SKM-1 treated with dmso at 0.1 percent for 144 hours (cell line): ENCODE results near the gene SLC8A1.

ENCODE experiments used
- DNase-seq: peaks from one replicate; lab custom pipeline; 2025; ENCODE audit not compliant: unreplicated experiment; lab: John Stamatoyannopoulos, UW

Gene SLC8A1

DNA sequence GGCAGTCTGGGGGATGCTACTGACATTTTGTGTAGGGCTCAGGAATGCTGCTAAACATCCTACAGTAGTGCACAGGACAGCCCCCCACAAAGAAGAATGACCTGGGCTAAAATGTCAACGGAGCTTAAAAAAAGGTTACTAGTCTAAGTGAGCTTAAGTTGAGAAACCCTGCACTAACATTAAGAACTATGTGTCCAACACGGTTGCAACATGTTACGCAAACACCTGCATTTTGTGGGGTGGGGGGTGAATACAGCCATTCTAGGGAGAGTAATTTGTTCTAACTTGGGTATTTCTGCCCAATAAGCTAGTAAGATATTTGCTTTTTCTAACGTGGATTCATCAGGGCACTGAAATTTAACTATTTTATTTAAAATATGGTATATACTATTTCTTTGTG lies 57.9 kb downstream of the SLC8A1 start:
- DNase-seq: peak; percentile 75

- DNase-seq: no peak
These were observed 63.7 kb downstream of the SLC8A1 start for GRCh38 chr2:40388161-40388560.

GRCh38 chr2:40386177-40386576 lies 65.7 kb downstream of the SLC8A1 start:
- no peak for DNase-seq

DNA sequence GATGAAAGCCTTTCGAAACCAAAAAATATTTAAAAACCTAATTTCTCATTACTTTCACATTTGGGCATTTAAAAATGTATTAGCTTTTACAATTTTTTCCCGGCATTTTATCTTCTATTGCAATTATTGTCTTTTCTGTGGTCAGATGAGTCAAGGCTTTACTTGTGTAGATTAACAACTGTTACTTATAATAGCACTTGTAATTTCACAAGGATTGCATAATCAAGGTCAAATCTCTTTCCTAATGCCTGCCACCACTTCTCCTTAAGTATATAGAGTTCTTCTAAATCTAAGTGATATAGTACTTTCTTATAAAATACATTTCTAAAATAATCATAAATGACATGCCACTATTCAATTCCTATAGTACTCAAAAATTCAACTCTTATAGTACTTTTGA lies 67.2 kb downstream of the SLC8A1 start:
- peak; percentile 95 for DNase-seq

GRCh38 chr2:40384233-40384632 lies 67.7 kb downstream of the SLC8A1 start:
- peak; percentile 39 for DNase-seq

- no peak for DNase-seq
These were observed 71.2 kb downstream of the SLC8A1 start for GRCh38 chr2:40380721-40381120.

- DNase-seq: no peak
These were observed 71.8 kb downstream of the SLC8A1 start for GRCh38 chr2:40380041-40380440.

- DNase-seq: no peak
These were observed 77.2 kb downstream of the SLC8A1 start for GRCh38 chr2:40374543-40375240.

- DNase-seq: no peak
These were observed 78.8 kb downstream of the SLC8A1 start for GRCh38 chr2:40373111-40373510.

GRCh38 chr2:40372283-40372985 lies 79.5 kb downstream of the SLC8A1 start:
- no peak for DNase-seq

GRCh38 chr2:40371525-40372282 lies 80.2 kb downstream of the SLC8A1 start:
- no peak for DNase-seq

DNA sequence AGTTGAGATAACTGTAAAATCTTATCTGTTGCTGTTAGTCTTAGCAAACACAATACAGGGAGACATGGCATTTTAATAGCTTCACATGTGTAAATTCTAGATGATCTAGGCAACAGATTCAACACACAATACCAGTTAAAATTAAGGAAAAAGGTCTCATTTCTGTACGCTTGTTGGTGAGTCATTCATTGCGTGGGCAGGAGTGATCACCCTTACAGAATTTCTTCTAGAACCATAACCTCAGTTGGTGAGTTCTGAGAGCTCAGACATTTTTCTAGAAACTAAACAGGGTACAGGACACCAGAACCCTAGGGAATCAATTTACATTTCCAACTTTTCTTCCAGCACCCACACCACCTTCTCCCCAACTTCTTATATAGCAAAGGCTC lies 81.9 kb downstream of the SLC8A1 start:
- DNase-seq: no peak

GRCh38 chr2:40369267-40370006 lies 82.5 kb downstream of the SLC8A1 start:
- DNase-seq: no peak

- no peak for DNase-seq
These were observed 84.2 kb downstream of the SLC8A1 start for GRCh38 chr2:40367652-40368051.

GRCh38 chr2:40367032-40367431 lies 84.9 kb downstream of the SLC8A1 start:
- no peak for DNase-seq

GRCh38 chr2:40364151-40364874 lies 87.6 kb downstream of the SLC8A1 start:
- DNase-seq: no peak

DNA sequence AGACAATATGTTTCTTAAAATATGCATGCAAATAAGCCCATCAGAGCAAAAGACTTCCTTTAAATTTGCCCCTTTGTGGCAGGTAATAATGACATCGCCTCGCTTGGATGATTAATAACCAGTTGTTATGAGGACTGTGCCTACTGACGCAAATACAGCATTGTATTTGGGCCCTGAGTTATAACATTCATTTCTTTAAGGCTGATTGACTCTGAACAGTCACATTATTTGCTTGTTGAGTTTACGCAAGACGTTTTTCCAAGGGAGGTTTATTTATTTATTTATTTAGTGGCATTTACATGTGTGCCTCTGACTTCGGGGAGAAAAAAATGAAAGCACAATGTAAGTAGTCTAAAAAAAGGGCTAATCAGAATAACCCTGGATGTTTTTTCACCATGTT lies 88.3 kb downstream of the SLC8A1 start:
- DNase-seq: no peak

DNA sequence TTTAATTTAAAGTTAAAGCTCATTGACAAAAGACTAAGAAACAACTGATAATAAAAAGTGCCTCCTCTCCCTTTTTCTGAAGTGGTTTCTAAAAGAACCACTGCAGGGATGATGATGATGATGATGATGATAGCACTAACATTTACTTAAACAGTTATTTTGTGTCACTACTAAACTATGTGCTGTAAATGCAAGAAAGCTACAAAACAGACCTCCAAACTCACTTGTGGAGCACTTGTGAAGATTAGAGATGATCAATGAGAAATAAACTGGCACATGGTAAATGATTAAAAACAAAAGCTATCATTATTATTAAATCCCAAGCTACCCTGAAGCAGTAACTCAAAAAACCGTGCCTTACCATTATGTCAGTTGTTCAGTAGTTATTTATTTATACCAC lies 88.7 kb downstream of the SLC8A1 start:
- no peak for DNase-seq

- no peak for DNase-seq
These were observed 90.4 kb downstream of the SLC8A1 start for GRCh38 chr2:40361478-40361877.

DNA sequence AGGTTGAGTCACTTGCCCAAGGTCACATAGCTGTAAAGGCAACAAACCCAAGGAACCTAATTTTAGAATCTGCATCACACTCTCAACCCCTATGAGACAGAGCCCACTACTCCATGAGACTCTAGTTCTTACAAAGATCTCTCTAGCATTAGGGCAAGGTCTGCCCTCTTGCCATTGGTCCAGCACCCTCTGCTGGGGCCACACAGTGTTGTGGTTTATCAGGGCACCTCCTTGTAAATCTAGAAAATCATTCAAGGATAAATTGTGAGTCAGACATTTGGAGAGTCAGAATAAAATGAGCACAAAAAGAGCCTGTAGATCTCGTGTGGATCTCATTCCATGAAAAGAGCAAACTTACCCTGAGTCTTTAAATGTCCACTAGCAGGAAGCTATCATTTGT lies 91.2 kb downstream of the SLC8A1 start:
- DNase-seq: no peak

DNA sequence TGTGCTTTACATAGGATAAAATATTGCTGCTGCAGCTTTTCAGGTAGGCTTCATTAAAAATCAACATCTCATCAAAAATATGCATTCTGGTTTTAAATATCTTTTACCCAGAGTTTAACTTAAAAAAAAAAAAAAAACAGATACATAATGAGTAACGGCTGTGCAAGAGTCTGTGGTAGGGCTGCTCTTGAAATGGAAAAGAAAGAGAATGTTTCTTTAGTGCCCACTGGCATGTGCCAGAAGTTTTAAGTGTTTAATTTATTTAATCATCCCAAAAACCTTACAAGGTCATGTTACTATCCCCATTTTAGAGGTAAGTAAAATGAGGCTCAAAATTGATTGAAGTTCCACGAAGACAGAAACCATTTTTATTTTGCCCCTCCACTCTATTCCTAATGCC lies 92.1 kb downstream of the SLC8A1 start:
- no peak for DNase-seq
